Adrenal gland (tissue), 5 donors: ENCODE measurements around the gene PRB3.

ENCODE experiments used
- POLR2A ChIP-seq, 2 donors: fragments of 450-650 bp; IDR thresholded peaks; one replicate each; pipeline ENCODE4 v1.6.1; 2017; ENCODE audit warnings: antibody characterized with exemption in 2 of 2, mild to moderate bottlenecking in 2 of 2, moderate library complexity in 1 of 2
- TF ChIP-seq, protein P1 (sequence below), 6 experiments: fragments of 450-650 bp in 4 of 6; fragments of 200-600 bp in 2 of 6; sonication (generic) in 1 of 6; IDR thresholded peaks; 1 replicate in 5 of 6; 2 replicates in 1 of 6; pipeline versions ENCODE4 v1.5.1 to v1.8.0; 2016 to 2021; ENCODE audit warnings: antibody characterized with exemption in 6 of 6, mild to moderate bottlenecking in 2 of 6, moderate library complexity in 1 of 6
- donor health status: DM: no; HTN: no; CAD: no.

DNA sequence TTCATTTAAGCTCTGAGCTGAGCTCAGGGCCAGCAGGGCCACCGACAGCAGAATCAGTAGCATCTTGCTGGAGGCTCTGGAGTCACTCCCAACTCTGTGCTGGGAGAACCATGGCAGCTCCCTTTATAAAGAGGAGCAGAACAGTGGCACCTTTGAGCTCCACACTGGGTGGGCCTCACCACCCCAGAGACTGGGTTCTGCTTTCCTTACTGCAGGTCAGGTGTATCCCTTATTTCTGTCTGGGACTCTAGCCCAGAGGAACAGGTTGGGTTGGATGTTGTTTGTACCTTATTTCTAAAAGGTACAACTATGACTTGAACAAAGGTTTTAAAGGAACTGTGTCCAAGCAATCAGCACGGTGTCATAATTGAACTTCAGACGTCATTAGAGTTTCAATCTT is at the start of gene PRB3:
- TF ChIP-seq, protein P1, sequence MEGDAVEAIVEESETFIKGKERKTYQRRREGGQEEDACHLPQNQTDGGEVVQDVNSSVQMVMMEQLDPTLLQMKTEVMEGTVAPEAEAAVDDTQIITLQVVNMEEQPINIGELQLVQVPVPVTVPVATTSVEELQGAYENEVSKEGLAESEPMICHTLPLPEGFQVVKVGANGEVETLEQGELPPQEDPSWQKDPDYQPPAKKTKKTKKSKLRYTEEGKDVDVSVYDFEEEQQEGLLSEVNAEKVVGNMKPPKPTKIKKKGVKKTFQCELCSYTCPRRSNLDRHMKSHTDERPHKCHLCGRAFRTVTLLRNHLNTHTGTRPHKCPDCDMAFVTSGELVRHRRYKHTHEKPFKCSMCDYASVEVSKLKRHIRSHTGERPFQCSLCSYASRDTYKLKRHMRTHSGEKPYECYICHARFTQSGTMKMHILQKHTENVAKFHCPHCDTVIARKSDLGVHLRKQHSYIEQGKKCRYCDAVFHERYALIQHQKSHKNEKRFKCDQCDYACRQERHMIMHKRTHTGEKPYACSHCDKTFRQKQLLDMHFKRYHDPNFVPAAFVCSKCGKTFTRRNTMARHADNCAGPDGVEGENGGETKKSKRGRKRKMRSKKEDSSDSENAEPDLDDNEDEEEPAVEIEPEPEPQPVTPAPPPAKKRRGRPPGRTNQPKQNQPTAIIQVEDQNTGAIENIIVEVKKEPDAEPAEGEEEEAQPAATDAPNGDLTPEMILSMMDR (IDR thresholded peaks at IDR 0.05), result no peak
- TF ChIP-seq POLR2A (IDR thresholded peaks at IDR 0.05), result no peak
